Mesenchymal stem cell (in vitro differentiated cells and primary cell): ENCODE results near the gene ORAI2.

Source experiments
- DNase-seq: peaks from one replicate; pipeline ENCODE4 v3.0.0-alpha.2; 2013
- H2AFZ ChIP-seq: one replicate; pipeline ENCODE4 v1.6.1; 2013; ENCODE audit warnings: low read depth, mild to moderate bottlenecking, control low read depth, inconsistent platforms, low read length, moderate library complexity
- H2AK5ac ChIP-seq: 2 replicates; pipeline ENCODE4 v1.6.1; 2013; ENCODE audit warnings: low read length, moderate library complexity, mild to moderate bottlenecking, inconsistent platforms; ENCODE audit not compliant: severe bottlenecking
- H2BK120ac ChIP-seq: one replicate; pipeline ENCODE4 v1.6.1; 2013; ENCODE audit warnings: low read depth, mild to moderate bottlenecking, inconsistent platforms, low read length, moderate library complexity
- H2BK12ac ChIP-seq, 2 experiments: one replicate each; pipeline ENCODE4 v1.6.1; 2013; ENCODE audit warnings: inconsistent platforms in 2 of 2, low read length in 2 of 2, mild to moderate bottlenecking in 2 of 2, moderate library complexity in 2 of 2, control low read depth in 1 of 2
- H2BK15ac ChIP-seq: one replicate; pipeline ENCODE4 v1.6.1; 2013; ENCODE audit warnings: mild to moderate bottlenecking, low read depth, inconsistent platforms; ENCODE audit not compliant: poor library complexity, severe bottlenecking
- H2BK5ac ChIP-seq: 2 replicates; pipeline ENCODE4 v1.6.1; 2013; ENCODE audit warnings: low read depth, mild to moderate bottlenecking, low read length, control low read depth, inconsistent platforms; ENCODE audit not compliant: poor library complexity, severe bottlenecking
- H3K14ac ChIP-seq, 2 experiments: one replicate each; pipeline ENCODE4 v1.6.1; 2013; ENCODE audit warnings: inconsistent platforms in 2 of 2, low read length in 2 of 2, control low read depth in 1 of 2, mild to moderate bottlenecking in 1 of 2, moderate library complexity in 1 of 2
- H3K18ac ChIP-seq, 2 experiments: one replicate each; pipeline ENCODE4 v1.6.1; 2013; ENCODE audit warnings: inconsistent platforms in 2 of 2, low read length in 2 of 2, control low read depth in 1 of 2, low read depth in 1 of 2, mild to moderate bottlenecking in 1 of 2
- H3K23ac ChIP-seq, 2 experiments: one replicate each; pipeline ENCODE4 v1.6.1; 2013; ENCODE audit warnings: inconsistent platforms in 2 of 2, low read length in 2 of 2, mild to moderate bottlenecking in 2 of 2, moderate library complexity in 2 of 2, control low read depth in 1 of 2
- H3K27ac ChIP-seq: 2 replicates; pipeline ENCODE4 v1.5.1; 2013; ENCODE audit warnings: mild to moderate bottlenecking, moderate library complexity, low read length, control low read depth, inconsistent platforms; ENCODE audit not compliant: poor library complexity, severe bottlenecking
- H3K27me3 ChIP-seq, 2 experiments: 2 replicates each; pipeline versions ENCODE4 v1.6.1 to v1.7.0; 2013; ENCODE audit warnings: low read length in 2 of 2, mild to moderate bottlenecking in 2 of 2, moderate library complexity in 2 of 2, control low read depth in 1 of 2, inconsistent platforms in 1 of 2; ENCODE audit not compliant: control insufficient read depth in 1 of 2, insufficient read depth in 1 of 2
- H3K36me3 ChIP-seq, 2 experiments: 2 replicates each; pipeline versions ENCODE4 v1.6.1 to v1.7.0; 2013; ENCODE audit warnings: low read length in 2 of 2, control low read depth in 1 of 2, inconsistent platforms in 1 of 2, low read depth in 1 of 2, mild to moderate bottlenecking in 1 of 2; ENCODE audit not compliant: insufficient read depth in 2 of 2, control insufficient read depth in 1 of 2
- H3K4ac ChIP-seq, 2 experiments: one replicate each; pipeline ENCODE4 v1.6.1; 2013; ENCODE audit warnings: inconsistent platforms in 2 of 2, low read length in 2 of 2, mild to moderate bottlenecking in 2 of 2, moderate library complexity in 2 of 2, control low read depth in 1 of 2, low read depth in 1 of 2
- H3K4me1 ChIP-seq: 2 replicates; pipeline ENCODE4 v1.6.1; 2013; ENCODE audit warnings: low read depth, low read length, control low read depth; ENCODE audit not compliant: control insufficient read depth, insufficient read depth
- H3K4me2 ChIP-seq: 2 replicates; pipeline ENCODE4 v1.6.1; 2013; ENCODE audit warnings: low read length, mild to moderate bottlenecking, inconsistent platforms; ENCODE audit not compliant: poor library complexity, severe bottlenecking
- H3K4me3 ChIP-seq, 2 experiments: 2 replicates each; pipeline versions ENCODE4 v1.5.1 to v1.7.0; 2013; ENCODE audit warnings: low read length in 2 of 2, mild to moderate bottlenecking in 2 of 2, control low read depth in 1 of 2, low read depth in 1 of 2; ENCODE audit not compliant: insufficient read depth in 1 of 2
- H3K79me1 ChIP-seq: replicated peaks from 2 replicates; pipeline ENCODE4 v1.6.1; 2013; ENCODE audit warnings: mild to moderate bottlenecking, control low read depth, low read length, inconsistent platforms; ENCODE audit not compliant: poor library complexity, severe bottlenecking
- H3K9ac ChIP-seq: 2 replicates; pipeline ENCODE4 v1.7.0; 2013; ENCODE audit warnings: mild to moderate bottlenecking, low read length, moderate library complexity
- H3K9me3 ChIP-seq: 2 replicates; pipeline ENCODE4 v1.7.0; 2013; ENCODE audit warnings: mild to moderate bottlenecking, low read length; ENCODE audit not compliant: control insufficient read depth
- H4K8ac ChIP-seq: one replicate; pipeline ENCODE4 v1.6.1; 2013; ENCODE audit warnings: inconsistent platforms, mild to moderate bottlenecking, low read length, moderate library complexity
- H4K91ac ChIP-seq: one replicate; pipeline ENCODE4 v1.6.1; 2013; ENCODE audit warnings: mild to moderate bottlenecking, low read length, inconsistent platforms
- WGBS: methylation state at CpG from one replicate; pipeline ENCODE4 v1.1.7; 2013; ENCODE audit warnings: mixed read lengths; 5-methylcytosine and 5-hydroxymethylcytosine counted together

ORAI2 gene

DNA sequence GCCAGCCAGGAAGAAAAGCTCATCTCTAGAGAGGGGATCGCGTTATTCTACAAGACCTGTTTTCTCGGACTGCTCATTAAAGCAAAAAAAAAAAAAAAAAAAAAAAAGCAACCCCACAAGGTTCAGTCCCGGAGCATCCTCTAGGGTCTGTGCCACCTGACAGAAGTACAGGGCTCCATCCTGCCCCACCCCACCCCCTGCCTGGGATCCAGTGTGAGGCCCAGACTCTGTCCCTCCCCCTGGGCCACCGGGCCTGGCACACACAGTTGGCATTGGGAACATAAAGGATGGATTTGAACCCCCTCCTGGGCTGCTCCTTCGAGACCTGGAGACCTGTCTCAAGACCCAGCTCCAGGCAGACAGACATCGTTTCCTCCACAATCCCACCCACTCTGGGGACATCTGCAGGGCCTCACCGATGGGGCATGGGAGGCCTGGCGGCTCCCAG lies 688 bp downstream of the ORAI2 start:
- H3K4me1 ChIP-seq, result peaks cover 31% of the 10 kb centered on the region
- H3K36me3 ChIP-seq, result peaks cover 12 to 23% of the 10 kb centered on the region in 2 experiments
- peak overlapping the region in 1 of 2 experiments; percentile 81 for H3K23ac ChIP-seq
- peaks cover 23% of the 10 kb centered on the region for H3K79me1 ChIP-seq
- H3K27me3 ChIP-seq, result no peaks in the 10 kb centered on the region
- peak overlapping the region; percentile 12 for H4K91ac ChIP-seq
- peak overlapping the region; percentile 90 for H3K9ac ChIP-seq
- H2BK15ac ChIP-seq, result peak overlapping the region; percentile 70
- peak overlapping the region; percentile 78 for H2BK120ac ChIP-seq
- peak overlapping the region; percentile 88 for H4K8ac ChIP-seq
- H3K4me2 ChIP-seq, result peak overlapping the region; percentile 24
- peak overlapping the region; percentile 88 for H3K4me3 ChIP-seq
- WGBS, result 38% methylated on average over 9 of the region's 9 CpGs
- peak overlapping the region in 1 of 2 experiments; percentile 76 for H3K14ac ChIP-seq
- H3K4ac ChIP-seq, result peak overlapping the region in 1 of 2 experiments; percentile 87
- peak overlapping the region in 1 of 2 experiments; percentile 98 for H3K18ac ChIP-seq
- H2AFZ ChIP-seq, result no peak overlapping the region
- H2BK5ac ChIP-seq, result no peak overlapping the region
- DNase-seq, result no peak
- H3K9me3 ChIP-seq, result no peaks in the 10 kb centered on the region
- H3K27ac ChIP-seq, result no peak overlapping the region
- H2AK5ac ChIP-seq, result no peak overlapping the region
- peak overlapping the region in 1 of 2 experiments; percentile 79 for H2BK12ac ChIP-seq

DNA sequence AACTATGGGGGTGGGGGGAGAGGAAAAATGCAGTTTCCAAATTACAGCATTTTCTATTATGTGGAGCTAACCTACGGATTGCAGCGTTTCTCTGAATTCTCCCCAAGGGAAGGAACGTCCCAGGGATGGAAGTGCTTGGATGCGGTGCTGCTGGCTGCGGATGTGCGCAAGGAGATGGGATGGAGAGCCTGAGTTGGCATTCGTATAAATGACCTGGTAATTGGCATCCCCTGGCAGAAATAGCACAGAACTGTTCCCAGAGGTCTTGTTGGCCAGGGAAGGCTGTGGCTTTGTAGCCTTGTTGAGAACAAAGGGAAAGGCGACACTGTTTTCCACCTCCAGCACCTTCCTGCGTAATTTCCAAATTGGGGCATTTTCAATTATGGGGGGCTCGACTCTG lies 2.7 kb downstream of the ORAI2 start:
- H3K18ac ChIP-seq, result no peak overlapping the region
- H2BK120ac ChIP-seq, result no peak overlapping the region
- H4K8ac ChIP-seq, result peak overlapping the region; percentile 33
- no peak overlapping the region for H3K27ac ChIP-seq
- no peak overlapping the region for H3K9ac ChIP-seq
- no peak overlapping the region for H3K4me3 ChIP-seq
- peaks cover 37% of the 10 kb centered on the region for H3K4me1 ChIP-seq
- H2AFZ ChIP-seq, result no peak overlapping the region
- H3K23ac ChIP-seq, result no peak overlapping the region
- H3K36me3 ChIP-seq, result peaks cover 14 to 21% of the 10 kb centered on the region in 2 experiments
- H3K27me3 ChIP-seq, result no peaks in the 10 kb centered on the region
- DNase-seq, result no peak
- no peak overlapping the region for H3K4ac ChIP-seq
- no peak overlapping the region for H3K4me2 ChIP-seq
- no peaks in the 10 kb centered on the region for H3K9me3 ChIP-seq
- 100% methylated on average over 10 of the region's 10 CpGs for WGBS
- H2BK5ac ChIP-seq, result no peak overlapping the region
- no peak overlapping the region for H2AK5ac ChIP-seq
- H2BK15ac ChIP-seq, result no peak overlapping the region
- H3K79me1 ChIP-seq, result peaks cover 22% of the 10 kb centered on the region
- no peak overlapping the region for H2BK12ac ChIP-seq
- no peak overlapping the region for H4K91ac ChIP-seq
- H3K14ac ChIP-seq, result no peak overlapping the region

DNA sequence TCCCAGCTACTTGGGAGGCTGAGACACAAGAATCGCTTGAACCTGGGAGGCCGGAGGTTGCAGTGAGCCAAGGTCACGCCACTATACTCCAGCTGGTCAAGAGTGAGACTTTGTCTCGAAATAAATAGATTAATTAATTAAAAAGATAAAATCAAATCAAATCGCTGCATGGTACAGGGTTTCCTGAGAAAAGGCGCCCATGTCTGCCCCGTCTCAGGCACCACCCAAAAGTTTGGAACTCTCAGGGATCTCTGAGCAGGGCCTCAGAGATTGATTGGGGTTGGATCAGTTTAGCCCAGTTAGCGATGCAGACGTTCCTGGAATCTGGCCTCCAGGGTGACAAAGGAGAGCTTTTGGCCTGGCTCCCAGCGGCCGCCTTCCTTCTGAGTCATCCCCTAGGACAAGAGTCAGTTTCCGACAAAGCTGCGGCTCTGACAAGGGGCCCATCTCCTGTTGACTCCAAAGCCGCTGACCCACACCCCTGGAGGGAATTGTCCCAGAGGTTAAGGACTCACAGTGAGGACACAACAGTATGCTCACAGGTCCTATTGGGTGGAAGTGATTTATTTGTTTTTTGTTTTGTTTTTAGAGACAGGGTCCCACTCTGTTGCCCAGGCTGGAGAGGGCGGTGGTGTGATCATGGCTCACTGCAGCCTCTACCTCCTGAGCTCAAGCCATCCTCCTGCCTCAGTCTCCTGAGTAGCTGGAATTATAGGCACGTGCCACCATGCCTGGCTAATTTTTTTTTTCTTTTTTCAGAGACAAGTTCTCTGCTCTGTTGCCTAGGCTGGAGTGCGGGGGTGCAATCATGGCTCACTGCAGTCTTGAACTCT lies 6.8 kb downstream of the ORAI2 start:
- no peaks in the 10 kb centered on the region for H3K27me3 ChIP-seq
- no peak overlapping the region for H3K4me3 ChIP-seq
- no peak overlapping the region for H4K91ac ChIP-seq
- 40% methylated on average over 16 of the region's 17 CpGs for WGBS
- DNase-seq, result peak; percentile 91
- peaks cover 19% of the 10 kb centered on the region for H3K79me1 ChIP-seq
- peak overlapping the region; percentile 14 for H2BK5ac ChIP-seq
- no peak overlapping the region for H2BK15ac ChIP-seq
- peak overlapping the region; percentile 70 to 82 for H3K18ac ChIP-seq
- H3K9me3 ChIP-seq, result no peaks in the 10 kb centered on the region
- peak overlapping the region; percentile 37 for H4K8ac ChIP-seq
- peaks cover 24 to 36% of the 10 kb centered on the region in 2 experiments for H3K36me3 ChIP-seq
- H3K14ac ChIP-seq, result no peak overlapping the region
- peak overlapping the region; percentile 83 for H2AK5ac ChIP-seq
- no peak overlapping the region for H3K23ac ChIP-seq
- no peak overlapping the region for H2AFZ ChIP-seq
- no peak overlapping the region for H3K9ac ChIP-seq
- H3K4me2 ChIP-seq, result peak overlapping the region; percentile 38
- H3K4ac ChIP-seq, result peak overlapping the region in 1 of 2 experiments; percentile 70
- H3K27ac ChIP-seq, result peak overlapping the region; percentile 62
- H2BK120ac ChIP-seq, result peak overlapping the region; percentile 83
- H2BK12ac ChIP-seq, result peak overlapping the region in 1 of 2 experiments; percentile 33
- peaks cover 12% of the 10 kb centered on the region for H3K4me1 ChIP-seq

DNA sequence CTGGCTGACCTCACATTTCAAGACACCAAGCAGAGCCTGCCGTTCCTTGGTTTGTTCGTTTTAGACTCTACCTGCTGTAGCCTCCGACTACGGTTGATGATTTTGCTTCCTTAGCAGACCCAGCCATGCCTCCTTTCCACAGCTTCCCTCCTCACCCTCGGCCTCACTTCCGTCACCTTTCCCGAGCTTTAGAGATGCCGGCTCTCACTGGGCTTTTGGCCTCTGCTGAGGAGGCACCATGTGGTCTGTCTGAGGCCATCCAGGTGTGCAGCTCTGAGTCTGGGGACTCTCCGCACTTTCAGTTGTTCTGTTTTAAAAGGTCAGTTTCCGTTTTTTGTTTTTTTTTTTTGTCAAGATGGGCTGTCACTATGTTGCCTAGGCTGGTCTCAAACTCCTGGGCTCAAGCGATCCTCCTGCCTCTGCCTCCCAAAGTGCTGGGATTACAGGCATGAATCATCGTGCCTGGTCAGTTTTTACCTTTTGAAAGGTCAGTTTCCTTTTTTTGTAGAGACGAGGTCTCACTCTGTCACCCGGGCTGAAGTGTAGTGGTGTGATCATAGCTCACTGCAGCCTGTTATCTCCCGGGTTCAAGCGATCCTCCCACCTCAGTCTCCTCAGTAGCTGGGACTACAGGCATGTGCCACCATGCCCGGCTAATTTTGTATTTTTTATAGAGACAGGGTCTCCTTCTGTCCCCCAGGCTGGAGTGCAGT lies 11.7 kb downstream of the ORAI2 start:
- no peak for DNase-seq
- Histone ChIP-seq H3K27ac (no peak overlapping the region), H3K14ac (peak overlapping the region in 1 of 2 experiments; percentile 14), H3K23ac (no peak overlapping the region), H2BK120ac (no peak overlapping the region), H3K18ac (no peak overlapping the region), H2AFZ (no peak overlapping the region), H2BK12ac (no peak overlapping the region), H3K9ac (no peak overlapping the region), H4K91ac (no peak overlapping the region), H3K36me3 (peaks cover 27 to 38% of the 10 kb centered on the region in 2 experiments), H4K8ac (no peak overlapping the region), H3K4me1 (peaks cover 26% of the 10 kb centered on the region), H3K4me2 (no peak overlapping the region), H2BK15ac (no peak overlapping the region), H3K79me1 (peaks cover 3% of the 10 kb centered on the region), H3K9me3 (no peaks in the 10 kb centered on the region), H2AK5ac (no peak overlapping the region), H3K4ac (no peak overlapping the region), H2BK5ac (no peak overlapping the region), H3K27me3 (no peaks in the 10 kb centered on the region), H3K4me3 (no peak overlapping the region)
- 97% methylated on average over 17 of the region's 17 CpGs for WGBS
